GM12878 (cell line): ENCODE data around the gene SNX22. TPM values are rescaled to one million over a fixed set of nuclear protein-coding genes. Genes with fewer than 3 reads are reported as not detected.
A peak's percentile ranks its signal among the peaks of the same experiment; 100 is the strongest.

Source experiments
- ATAC-seq: fragments of 200-7000 bp; cut with Tn5 transposase; 3 replicates; pipeline ENCODE4 v1.9.1; 2020; ENCODE audit warnings: mild to moderate bottlenecking, moderate library complexity
- BruUV-seq: library from RNA; stranded (reverse); fragments of 400-500 nt; replicated peaks from 2 replicates; lab custom pipeline; 2021; lab: Mats Ljungman, UMichigan
- CTCF ChIA-PET: fragments of 300-600 bp; sonication (Branson Sonifier 250); formaldehyde crosslinking; extraction: SDS; loops from one replicate; lab custom pipeline; 2021; ENCODE audit warnings: inconsistent platforms; lab: Yijun Ruan, JAX
- POLR2A ChIA-PET: fragments of 350-600 bp; formaldehyde crosslinking; extraction: SDS; loops from one replicate; lab custom pipeline; 2021; ENCODE audit warnings: inconsistent platforms; lab: Charles Lee
- RAD21 ChIA-PET: fragments of 300-600 bp; sonication (Branson Sonifier 250); formaldehyde crosslinking; loops from one replicate; lab custom pipeline; 2023; ENCODE audit warnings: antibody characterized with exemption; ENCODE audit not compliant: unreplicated experiment; lab: Charles Lee
- SMC1A ChIA-PET: fragments of 300-600 bp; sonication (Branson Sonifier 250); formaldehyde crosslinking; loops from one replicate; lab custom pipeline; 2023; ENCODE audit not compliant: unreplicated experiment, uncharacterized antibody; lab: Charles Lee
- DNase-seq: peaks from one replicate; pipeline ENCODE4 v3.0.0-alpha.2; 2011; ENCODE audit warnings: low read depth, low spot score
- FAIRE-seq: peaks from 3 replicates; lab custom pipeline; 2011; peaks lifted over from hg19 to GRCh38; lab: Jason Lieb, UNC
- H2AFZ ChIP-seq: 2 replicates; pipeline ENCODE4 v1.6.0; 2011; ENCODE audit warnings: low read depth, low read length, control low read depth; ENCODE audit not compliant: control insufficient read depth
- H3K27ac ChIP-seq: 2 replicates; pipeline ENCODE4 v1.5.1; 2011; ENCODE audit warnings: control low read depth; ENCODE audit not compliant: control insufficient read depth, insufficient read depth
- H3K27me3 ChIP-seq, 2 experiments: replicated peaks in 1 of 2; 2 replicates each; pipeline versions ENCODE4 v1.6.0 to v1.6.1; 2011; ENCODE audit warnings: low read length in 1 of 2; ENCODE audit not compliant: control insufficient read depth in 2 of 2, insufficient read depth in 2 of 2
- H3K36me3 ChIP-seq, 2 experiments: 2 replicates each; pipeline ENCODE4 v1.5.1; 2011; ENCODE audit warnings: low read length in 1 of 2; ENCODE audit not compliant: control insufficient read depth in 2 of 2, insufficient read depth in 2 of 2
- H3K4me1 ChIP-seq: 2 replicates; pipeline ENCODE4 v1.6.1; 2011; ENCODE audit warnings: mild to moderate bottlenecking, low read length, moderate library complexity, mixed read lengths; ENCODE audit not compliant: control insufficient read depth, insufficient read depth
- H3K4me2 ChIP-seq: 2 replicates; pipeline ENCODE4 v1.6.0; 2011; ENCODE audit warnings: control low read depth; ENCODE audit not compliant: control insufficient read depth, insufficient read depth
- H3K4me3 ChIP-seq: fragments of 200-600 bp; sonication (generic); 2 replicates; pipeline ENCODE4 v1.5.1; 2016
- H3K79me2 ChIP-seq: 2 replicates; pipeline ENCODE4 v1.6.0; 2011; ENCODE audit warnings: low read length; ENCODE audit not compliant: control insufficient read depth, insufficient read depth
- H3K9ac ChIP-seq: 2 replicates; pipeline ENCODE4 v1.8.0; 2011; ENCODE audit warnings: low read length, control low read depth, mixed read lengths; ENCODE audit not compliant: control insufficient read depth, insufficient read depth
- H3K9me3 ChIP-seq: replicated peaks from 3 replicates; pipeline ENCODE4 v1.5.1; 2011; ENCODE audit warnings: mild to moderate bottlenecking, low read length; ENCODE audit not compliant: control insufficient read depth, insufficient read depth
- H4K20me1 ChIP-seq: 2 replicates; pipeline ENCODE4 v1.6.0; 2011; ENCODE audit not compliant: control insufficient read depth, insufficient read depth
- DPF2 ChIP-seq: fragments of 450-650 bp; IDR thresholded peaks from 2 replicates; pipeline ENCODE4 v1.6.1; 2017; ENCODE audit warnings: mild to moderate bottlenecking
- ESRRA ChIP-seq: IDR thresholded peaks from 2 replicates; pipeline ENCODE4 v1.6.1; 2012; ENCODE audit warnings: mild to moderate bottlenecking, low read length, improper control_type of control experiment
- NFYB ChIP-seq: IDR thresholded peaks from 2 replicates; pipeline ENCODE4 v1.6.1; 2011; ENCODE audit warnings: low read depth, mild to moderate bottlenecking, low read length, improper control_type of control experiment, moderate library complexity; ENCODE audit not compliant: insufficient read depth
- POLR2AphosphoS5 ChIP-seq: IDR thresholded peaks from 2 replicates; pipeline ENCODE4 v1.6.1; 2011; ENCODE audit warnings: mild to moderate bottlenecking, low read length, inconsistent platforms
- STAT1 ChIP-seq: fragments of 450-650 bp; conservative IDR thresholded peaks from 2 replicates; pipeline ENCODE4 v1.6.1; 2014; ENCODE audit warnings: antibody characterized with exemption, mild to moderate bottlenecking
- WGBS: methylation state at CpG from one replicate; pipeline ENCODE4 v1.1.6; 2016; ENCODE audit warnings: low lambda C conversion rate; ENCODE audit not compliant: insufficient replicate concordance, insufficient coverage; ENCODE audit errors: missing lambda C conversion rate; 5-methylcytosine and 5-hydroxymethylcytosine counted together
- in situ Hi-C: fragments of 300-500 bp; cut with MboI; formaldehyde crosslinking; loops from 9 replicates; pipeline ENCODE4 v1.14.3; 2018; ENCODE audit warnings: mixed read lengths
- intact Hi-C: fragments of 100-400 bp; cut with micrococcal nuclease; formaldehyde crosslinking; loops from one replicate; pipeline ENCODE4 v1.14.2; 2022; ENCODE audit not compliant: unreplicated experiment
- polyA plus RNA-seq, 11 experiments: library from polyadenylated mRNA; depleted of rRNA in 4 of 11; unstranded in 6 of 11; stranded (reverse) in 5 of 11; fragments of >200 nt; fragmentation: Nextera tagmentation in 4 of 11; fragmentation: Illumina TruSeq in 1 of 11; extraction: Ambion mirVana in 4 of 11; extraction: Trizol in 1 of 11; gene quantifications; 1 replicate in 1 of 11; 2 replicates in 10 of 11; pipeline versions ENCODE4 v1.2.1 to v1.2.3, GENCODE V29; 2011 to 2016; ENCODE audit warnings: inconsistent platforms in 2 of 11, missing spikeins in 2 of 11, low read depth in 1 of 11
- total RNA-seq, 4 experiments: library from RNA; depleted of rRNA in 3 of 4; stranded (reverse); fragments of >200 nt in 3 of 4; fragmentation: Illumina TruSeq in 1 of 4; extraction: Trizol in 1 of 4; gene quantifications; 2 replicates each; pipeline versions ENCODE4 v1.2.1 to v1.2.3, GENCODE V29; 2013 to 2021

SNX22 gene
- total and polyA plus RNA-seq, 10 of the 15 experiments (the other 5 are each of a cell fraction or from before 2014, with no cell fraction given), result 4.4 to 29.0 (median 8.7) TPM

- peak; percentile 44; the same call in 1 of the 2 replicates for TF ChIP-seq POLR2AphosphoS5
- no peak for TF ChIP-seq NFYB
- TF ChIP-seq ESRRA, result no peak
- TF ChIP-seq STAT1, result no peak
- TF ChIP-seq DPF2, result no peak
- SMC1A ChIA-PET, result no interaction called here
- in situ Hi-C loops (no loop called here), intact Hi-C loops (loop anchor here (10.0 kb wide), 1 partner anchor 683 kb away; no protein-coding TSS in a partner anchor)
- CTCF ChIA-PET, result interaction anchor here (0.9 to 5.6 kb wide), 3 partner anchors 14 to 76 kb away, joined by 3 to 98 read pairs (median 3); no protein-coding TSS in a partner anchor
- Histone ChIP-seq H3K27ac (no peak overlapping the region), H2AFZ (no peak overlapping the region), H3K9ac (no peak overlapping the region), H3K9me3 (no peaks in the 10 kb centered on the region), H3K79me2 (peaks cover 54% of the 10 kb centered on the region), H3K27me3 (no peaks in the 10 kb centered on the region), H4K20me1 (peaks cover 18% of the 10 kb centered on the region), H3K4me2 (peak overlapping the region; percentile 69; the same call in 1 of the 2 replicates), H3K4me3 (no peak overlapping the region), H3K4me1 (peaks cover 28% of the 10 kb centered on the region), H3K36me3 (peaks cover 34 to 37% of the 10 kb centered on the region in 2 experiments; a peak in 3 of 4 replicates)
- RAD21 ChIA-PET, result interaction anchor here (1.7 kb wide), 1 partner anchor 13 kb away, joined by 4 read pairs; no protein-coding TSS in a partner anchor
- no peak for FAIRE-seq
- 75% methylated on average over 1 of the region's 1 CpG for WGBS
- POLR2A ChIA-PET, result interaction anchor here (1.2 to 2.8 kb wide), 3 partner anchors 13 to 66 kb away, joined by 3 to 8 read pairs (median 8); no protein-coding TSS in a partner anchor
- BruUV-seq, result no TSS peak
- DNase-seq, result no peak
- no peak for ATAC-seq
Observed at GRCh38 chr15:64157599-64158125, 6.1 kb downstream of the SNX22 start.
